BJ (cell line): ENCODE measurements around the gene PDLIM5. TPM values are rescaled to one million over a fixed set of nuclear protein-coding genes. Genes with fewer than 3 reads are reported as not detected.

Source experiments
- CTCF ChIA-PET: fragments of 350-600 bp; formaldehyde crosslinking; extraction: SDS; loops from one replicate; lab custom pipeline; 2021; ENCODE audit warnings: antibody characterized with exemption, inconsistent platforms; lab: Yijun Ruan, JAX
- POLR2A ChIA-PET: fragments of 300-600 bp; sonication (Branson Sonifier 250); formaldehyde crosslinking; extraction: SDS; loops from one replicate; lab custom pipeline; 2021; ENCODE audit warnings: antibody characterized with exemption; lab: Charles Lee
- DNase-seq: peaks from one replicate; pipeline ENCODE4 v3.0.0-alpha.2; 2011; ENCODE audit warnings: low read depth
- H3K27me3 ChIP-seq: 2 replicates; pipeline ENCODE4 v1.6.0; 2011; ENCODE audit warnings: low read length; ENCODE audit not compliant: control insufficient read depth, insufficient read depth
- H3K36me3 ChIP-seq: 2 replicates; pipeline ENCODE4 v1.5.1; 2011; ENCODE audit warnings: low read length; ENCODE audit not compliant: control insufficient read depth, insufficient read depth
- H3K4me3 ChIP-seq: 2 replicates; pipeline ENCODE4 v1.5.1; 2011; ENCODE audit warnings: low read depth, mild to moderate bottlenecking, control low read depth, low read length
- polyA plus RNA-seq: library from polyadenylated mRNA; depleted of rRNA; stranded (reverse); fragments of >200 nt; gene quantifications from 2 replicates; pipeline ENCODE4 v1.2.3, GENCODE V29; 2011
- TF ChIP-seq, protein P1 (sequence below): IDR thresholded peaks from 2 replicates; pipeline ENCODE4 v1.5.1; 2011; ENCODE audit warnings: low read depth, mild to moderate bottlenecking, control low read depth, inconsistent platforms, low read length, moderate library complexity; ENCODE audit not compliant: insufficient read depth

PDLIM5 gene
- polyA plus RNA-seq, 1 experiment = 353 TPM

DNA sequence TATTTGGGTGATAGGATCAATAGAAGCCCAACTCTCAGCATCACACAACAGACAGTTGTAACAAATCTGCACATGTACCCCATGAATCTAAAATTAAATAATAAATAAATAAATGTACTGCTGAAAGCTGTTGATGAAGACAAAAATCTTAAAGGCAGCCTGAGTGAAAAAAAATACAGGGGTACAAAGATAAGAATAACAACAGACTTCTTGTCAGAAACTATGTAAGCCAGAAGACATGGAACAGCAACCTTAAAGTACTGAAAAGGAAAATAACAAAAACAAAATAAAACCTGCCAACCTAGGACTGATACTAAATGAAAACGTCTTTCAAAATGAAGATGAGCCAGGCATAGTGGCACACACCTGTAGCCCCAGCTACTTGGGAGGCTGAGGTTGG lies 25.0 kb upstream of the PDLIM5 start:
- CTCF ChIA-PET = interaction anchor here (1.0 kb wide), 1 partner anchor 8 kb away, joined by 3 read pairs; no protein-coding TSS in a partner anchor
- Histone ChIP-seq H3K36me3 (no peaks in the 10 kb centered on the region), H3K27me3 (no peaks in the 10 kb centered on the region), H3K4me3 (no peak overlapping the region)
- no peak for DNase-seq
- POLR2A ChIA-PET = no interaction called here
- TF ChIP-seq, protein P1, sequence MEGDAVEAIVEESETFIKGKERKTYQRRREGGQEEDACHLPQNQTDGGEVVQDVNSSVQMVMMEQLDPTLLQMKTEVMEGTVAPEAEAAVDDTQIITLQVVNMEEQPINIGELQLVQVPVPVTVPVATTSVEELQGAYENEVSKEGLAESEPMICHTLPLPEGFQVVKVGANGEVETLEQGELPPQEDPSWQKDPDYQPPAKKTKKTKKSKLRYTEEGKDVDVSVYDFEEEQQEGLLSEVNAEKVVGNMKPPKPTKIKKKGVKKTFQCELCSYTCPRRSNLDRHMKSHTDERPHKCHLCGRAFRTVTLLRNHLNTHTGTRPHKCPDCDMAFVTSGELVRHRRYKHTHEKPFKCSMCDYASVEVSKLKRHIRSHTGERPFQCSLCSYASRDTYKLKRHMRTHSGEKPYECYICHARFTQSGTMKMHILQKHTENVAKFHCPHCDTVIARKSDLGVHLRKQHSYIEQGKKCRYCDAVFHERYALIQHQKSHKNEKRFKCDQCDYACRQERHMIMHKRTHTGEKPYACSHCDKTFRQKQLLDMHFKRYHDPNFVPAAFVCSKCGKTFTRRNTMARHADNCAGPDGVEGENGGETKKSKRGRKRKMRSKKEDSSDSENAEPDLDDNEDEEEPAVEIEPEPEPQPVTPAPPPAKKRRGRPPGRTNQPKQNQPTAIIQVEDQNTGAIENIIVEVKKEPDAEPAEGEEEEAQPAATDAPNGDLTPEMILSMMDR = no peak

DNA sequence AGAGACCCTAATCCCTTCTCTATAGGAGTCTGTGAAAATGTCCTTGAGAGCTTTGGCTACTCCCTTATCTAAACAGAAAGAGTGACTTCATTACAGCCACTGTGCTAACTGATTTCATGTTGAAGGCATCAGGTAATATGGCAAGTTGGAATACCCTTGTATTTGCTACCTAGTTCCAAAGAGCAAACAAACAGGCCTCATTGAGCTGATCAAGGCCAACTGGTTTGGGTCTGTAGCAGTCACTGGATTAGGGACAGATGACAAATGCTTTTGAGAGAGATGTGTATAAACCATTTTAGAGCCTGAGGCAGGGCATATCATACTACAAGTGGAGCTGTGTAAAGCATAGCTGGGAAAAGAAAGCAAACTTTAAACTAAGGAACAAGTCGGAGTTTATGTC lies 22.9 kb upstream of the PDLIM5 start:
- CTCF ChIA-PET = interaction anchor here (1.5 kb wide), 1 partner anchor 96 kb away, joined by 3 read pairs; no protein-coding TSS in a partner anchor
- TF ChIP-seq, protein P1 = no peak
- Histone ChIP-seq H3K4me3 (no peak overlapping the region), H3K27me3 (no peaks in the 10 kb centered on the region), H3K36me3 (no peaks in the 10 kb centered on the region)
- no peak for DNase-seq
- POLR2A ChIA-PET = no interaction called here

DNA sequence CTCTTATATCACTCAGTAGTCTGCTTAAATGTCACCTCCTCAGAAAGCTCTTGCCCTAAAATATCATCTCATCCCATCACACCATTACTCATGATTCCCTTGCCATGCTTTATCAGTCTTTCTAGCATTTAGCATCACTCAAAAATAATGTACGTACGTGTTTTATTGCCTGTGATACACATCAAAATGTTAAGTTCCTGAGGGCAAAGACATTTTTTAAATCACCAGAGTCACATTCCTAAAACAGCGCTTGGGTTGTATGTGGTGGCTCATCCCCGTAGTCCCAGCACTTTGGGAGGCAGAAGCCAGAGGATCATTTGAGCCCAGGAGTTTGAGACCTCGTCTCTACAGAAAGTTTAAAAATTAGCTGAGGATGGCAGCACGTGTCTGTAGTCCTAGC lies 21.3 kb upstream of the PDLIM5 start:
- CTCF ChIA-PET = interaction anchor here (0.7 to 2.0 kb wide), 3 partner anchors 18 to 94 kb away, joined by 3 to 8 read pairs (median 3); partner anchors contain the start of gene PDLIM5
- Histone ChIP-seq H3K36me3 (no peaks in the 10 kb centered on the region), H3K27me3 (no peaks in the 10 kb centered on the region), H3K4me3 (no peak overlapping the region)
- no peak for DNase-seq
- POLR2A ChIA-PET = no interaction called here
- TF ChIP-seq, protein P1 = no peak

DNA sequence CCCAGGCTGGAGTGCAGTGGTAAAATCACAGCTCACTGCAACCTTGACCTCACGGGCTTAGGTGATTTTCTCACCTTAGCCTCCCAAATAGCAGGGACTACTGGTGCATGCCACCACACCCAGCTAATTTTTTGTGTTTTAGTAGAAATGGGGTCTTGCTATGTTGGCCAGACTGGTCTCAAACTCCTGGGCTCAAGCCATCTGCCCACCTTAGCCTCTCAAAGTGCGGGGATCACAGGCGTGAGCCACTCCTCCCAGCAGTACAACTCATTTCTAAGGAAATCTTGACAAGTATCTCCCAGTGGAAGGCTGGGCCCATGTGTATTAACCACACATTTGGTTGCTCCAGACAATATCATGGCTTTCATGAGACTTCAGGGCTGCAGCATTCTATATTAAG lies 20.4 kb upstream of the PDLIM5 start:
- ChIA-PET CTCF (interaction anchor here (2.0 kb wide), 1 partner anchor 19 kb away, joined by 8 read pairs; the partner anchor contains the start of gene PDLIM5), POLR2A (no interaction called here)
- TF ChIP-seq, protein P1 = no peak
- H3K27me3 ChIP-seq = no peaks in the 10 kb centered on the region
- H3K4me3 ChIP-seq = no peak overlapping the region
- no peaks in the 10 kb centered on the region for H3K36me3 ChIP-seq
- DNase-seq = no peak

DNA sequence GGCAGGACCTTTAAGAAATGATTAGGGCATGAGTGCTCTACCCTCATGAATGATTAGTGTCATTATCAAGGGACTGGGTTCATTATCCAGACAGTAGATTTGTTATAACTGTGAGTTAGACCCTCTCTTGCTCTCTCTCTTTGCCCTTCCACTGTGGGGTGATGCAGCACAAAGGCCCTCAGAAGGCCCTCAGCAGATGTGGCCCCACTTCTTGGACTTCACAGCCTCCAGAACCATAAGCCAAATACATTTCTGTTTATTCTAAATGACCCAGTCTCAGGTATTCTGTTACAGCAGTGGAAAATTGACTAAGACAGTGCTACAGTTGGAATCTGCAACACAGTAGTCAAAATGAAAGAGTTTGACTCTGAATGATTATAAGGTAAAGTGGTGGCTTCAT lies 17.2 kb upstream of the PDLIM5 start:
- Histone ChIP-seq H3K27me3 (no peaks in the 10 kb centered on the region), H3K36me3 (no peaks in the 10 kb centered on the region), H3K4me3 (no peak overlapping the region)
- TF ChIP-seq, protein P1 = no peak
- POLR2A ChIA-PET = no interaction called here
- CTCF ChIA-PET = no interaction called here
- no peak for DNase-seq
